H9 (cell line): Measurements from ENCODE around the gene FASTK. TPM values are rescaled to one million over a fixed set of nuclear protein-coding genes. Genes with fewer than 3 reads are reported as not detected.

Source experiments
- DNase-seq: peaks from one replicate; pipeline ENCODE4 v3.0.0-alpha.2; 2017
- H2AFZ ChIP-seq: one replicate; pipeline ENCODE4 v1.6.1; 2013; ENCODE audit warnings: mild to moderate bottlenecking, low read length, control low read depth, moderate library complexity
- H2AK5ac ChIP-seq: 2 replicates; pipeline ENCODE4 v1.6.1; 2013; ENCODE audit warnings: low read length, control low read depth, mixed read lengths; ENCODE audit not compliant: insufficient read length
- H2BK120ac ChIP-seq: one replicate; pipeline ENCODE4 v1.6.1; 2013; ENCODE audit warnings: low read depth, mild to moderate bottlenecking, low read length, control low read depth, inconsistent platforms; ENCODE audit not compliant: poor library complexity, severe bottlenecking
- H2BK12ac ChIP-seq: 2 replicates; pipeline ENCODE4 v1.6.1; 2013; ENCODE audit warnings: low read length, control low read depth, mixed read lengths, low read depth; ENCODE audit not compliant: insufficient read length
- H2BK15ac ChIP-seq: 2 replicates; pipeline ENCODE4 v1.6.1; 2013; ENCODE audit warnings: low read depth, low read length, control low read depth
- H2BK20ac ChIP-seq: one replicate; pipeline ENCODE4 v1.6.1; 2013; ENCODE audit warnings: low read depth, mild to moderate bottlenecking, low read length, control low read depth, inconsistent platforms; ENCODE audit not compliant: poor library complexity, severe bottlenecking
- H2BK5ac ChIP-seq: 2 replicates; pipeline ENCODE4 v1.6.1; 2013; ENCODE audit warnings: low read length, control low read depth, mixed read lengths; ENCODE audit not compliant: insufficient read length
- H3K14ac ChIP-seq: 2 replicates; pipeline ENCODE4 v1.6.1; 2013; ENCODE audit warnings: low read length, control low read depth; ENCODE audit not compliant: insufficient read depth
- H3K18ac ChIP-seq: 2 replicates; pipeline ENCODE4 v1.6.1; 2013; ENCODE audit warnings: low read depth, mild to moderate bottlenecking, mixed read lengths, low read length, control low read depth; ENCODE audit not compliant: insufficient read length
- H3K23ac ChIP-seq: 2 replicates; pipeline ENCODE4 v1.6.1; 2013; ENCODE audit warnings: low read length, control low read depth, mixed read lengths, low read depth; ENCODE audit not compliant: insufficient read length
- H3K23me2 ChIP-seq: 2 replicates; pipeline ENCODE4 v1.6.1; 2013; ENCODE audit warnings: low read depth, mild to moderate bottlenecking, mixed read lengths, low read length, control low read depth; ENCODE audit not compliant: insufficient read length, poor library complexity, severe bottlenecking
- H3K27ac ChIP-seq: 2 replicates; pipeline ENCODE4 v1.5.1; 2013; ENCODE audit warnings: low read length, control low read depth, mixed read lengths, low read depth; ENCODE audit not compliant: insufficient read length
- H3K27me3 ChIP-seq: 2 replicates; pipeline ENCODE4 v1.6.1; 2013; ENCODE audit warnings: low read length, control low read depth, inconsistent platforms; ENCODE audit not compliant: insufficient read depth
- H3K4ac ChIP-seq: 2 replicates; pipeline ENCODE4 v1.6.1; 2013; ENCODE audit warnings: low read depth, mild to moderate bottlenecking, control low read depth, inconsistent platforms, low read length, moderate library complexity
- H3K4me1 ChIP-seq: 2 replicates; pipeline ENCODE4 v1.6.1; 2013; ENCODE audit warnings: low read length, control low read depth, inconsistent platforms; ENCODE audit not compliant: insufficient read depth
- H3K4me2 ChIP-seq: 2 replicates; pipeline ENCODE4 v1.6.1; 2013; ENCODE audit warnings: low read length, control low read depth, mixed read lengths; ENCODE audit not compliant: insufficient read length, insufficient read depth
- H3K56ac ChIP-seq: 2 replicates; pipeline ENCODE4 v1.6.1; 2013; ENCODE audit warnings: low read depth, mild to moderate bottlenecking, mixed read lengths, low read length, control low read depth; ENCODE audit not compliant: insufficient read length
- H3K79me1 ChIP-seq: 2 replicates; pipeline ENCODE4 v1.6.1; 2013; ENCODE audit warnings: low read depth, mild to moderate bottlenecking, moderate library complexity, low read length, control low read depth, inconsistent platforms; ENCODE audit not compliant: insufficient read depth, poor library complexity, severe bottlenecking
- H3K79me2 ChIP-seq: 2 replicates; pipeline ENCODE4 v1.6.1; 2013; ENCODE audit warnings: low read length, control low read depth, inconsistent platforms; ENCODE audit not compliant: insufficient read depth
- H3K9ac ChIP-seq: 2 replicates; pipeline ENCODE4 v1.6.1; 2013; ENCODE audit warnings: low read length, control low read depth, mixed read lengths; ENCODE audit not compliant: insufficient read length; ENCODE audit errors: extremely low read depth
- H3K9me3 ChIP-seq: one replicate; pipeline ENCODE4 v1.6.1; 2013; ENCODE audit warnings: low read depth, low read length, inconsistent platforms; ENCODE audit not compliant: control insufficient read depth
- H3T11ph ChIP-seq: one replicate; pipeline ENCODE4 v1.6.1; 2013; ENCODE audit warnings: mild to moderate bottlenecking, low read length, control low read depth, inconsistent platforms
- H4K20me1 ChIP-seq: one replicate; pipeline ENCODE4 v1.6.1; 2013; ENCODE audit not compliant: control insufficient read depth, insufficient read length, insufficient read depth
- H4K5ac ChIP-seq: 2 replicates; pipeline ENCODE4 v1.6.1; 2013; ENCODE audit warnings: low read depth, mild to moderate bottlenecking, mixed read lengths, low read length, control low read depth; ENCODE audit not compliant: insufficient read length
- H4K8ac ChIP-seq: replicated peaks from 2 replicates; pipeline ENCODE4 v1.6.1; 2013; ENCODE audit warnings: low read length, control low read depth, mixed read lengths, low read depth; ENCODE audit not compliant: insufficient read length
- H4K91ac ChIP-seq: 2 replicates; pipeline ENCODE4 v1.6.1; 2013; ENCODE audit warnings: low read depth, mild to moderate bottlenecking, moderate library complexity, mixed read lengths, low read length, control low read depth; ENCODE audit not compliant: insufficient read length
- H3K27ac Mint-ChIP-seq, 3 experiments: 2 replicates in 2 of 3; 3 replicates in 1 of 3; pipeline ENCODE4 v1.8.0; 2020 to 2021; ENCODE audit warnings: mixed read lengths in 3 of 3, mild to moderate bottlenecking in 1 of 3, moderate library complexity in 1 of 3
- H3K27me3 Mint-ChIP-seq: 2 replicates; pipeline ENCODE4 v1.8.0; 2021; ENCODE audit warnings: low read depth, mild to moderate bottlenecking, moderate library complexity, mixed read lengths
- H3K36me3 Mint-ChIP-seq, 3 experiments: 2 replicates in 2 of 3; 3 replicates in 1 of 3; pipeline ENCODE4 v1.8.0; 2020 to 2021; ENCODE audit warnings: low read depth in 3 of 3, mixed read lengths in 3 of 3; ENCODE audit not compliant: insufficient read depth in 1 of 3
- H3K4me1 Mint-ChIP-seq, 2 experiments: 2 replicates each; pipeline ENCODE4 v1.8.0; 2020; ENCODE audit warnings: mixed read lengths in 2 of 2
- H3K4me3 Mint-ChIP-seq, 2 experiments: 2 replicates in 1 of 2; 3 replicates in 1 of 2; pipeline ENCODE4 v1.8.0; 2020 to 2021; ENCODE audit warnings: mild to moderate bottlenecking in 2 of 2, mixed read lengths in 2 of 2, moderate library complexity in 1 of 2
- H3K9me3 Mint-ChIP-seq, 2 experiments: 2 replicates in 1 of 2; 3 replicates in 1 of 2; pipeline ENCODE4 v1.8.0; 2020; ENCODE audit warnings: mild to moderate bottlenecking in 2 of 2, mixed read lengths in 2 of 2, moderate library complexity in 1 of 2
- WGBS: extraction: QIAGEN DNeasy Blood & Tissue Kit; methylation state at CpG from one replicate; pipeline ENCODE4 v1.1.7; 2013; ENCODE audit warnings: missing lambda C conversion rate, low lambda C conversion rate, mixed read lengths; ENCODE audit not compliant: insufficient read length; ENCODE audit errors: extremely low coverage; 5-methylcytosine and 5-hydroxymethylcytosine counted together
- total RNA-seq: library from RNA; stranded (reverse); gene quantifications from 2 replicates; pipeline ENCODE4 v1.2.1, GENCODE V29; 2021
- TF ChIP-seq, protein P1 (sequence below): fragments of 200-600 bp; sonication (generic); conservative IDR thresholded peaks from 3 replicates; pipeline ENCODE4 v1.8.0; 2021; ENCODE audit warnings: antibody characterized with exemption, mild to moderate bottlenecking

Gene FASTK
- total RNA-seq, 1 experiment from 2014 or later, result 57.8 TPM

DNA sequence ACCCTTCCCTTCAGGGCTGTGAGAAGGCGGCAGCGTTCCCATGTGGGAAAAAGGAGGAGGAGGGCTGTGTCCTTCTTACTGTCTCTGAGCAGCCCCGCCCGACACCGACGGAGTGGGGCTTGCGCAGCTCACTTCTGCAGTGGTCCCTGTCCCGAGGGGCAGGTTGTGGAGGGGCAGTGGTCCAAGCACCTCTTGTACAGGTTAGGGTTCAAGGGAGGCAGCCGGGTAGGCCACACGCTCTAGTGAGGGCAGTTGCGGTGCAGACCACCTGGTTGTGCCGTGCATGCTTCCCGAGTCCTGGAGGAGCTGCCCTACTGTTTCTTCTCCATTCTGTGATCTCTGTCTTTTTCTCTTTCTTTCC lies 38.4 kb upstream of the FASTK start:
- Mint-ChIP-seq H3K9me3 (no peaks in the 10 kb centered on the region), H3K36me3 (peaks cover 25 to 50% (median 41%) of the 10 kb centered on the region in 3 experiments), H3K4me3 (no peak overlapping the region; a peak in 1 of 5 replicates), H3K27ac (no peak overlapping the region), H3K27me3 (peaks cover 8% of the 10 kb centered on the region), H3K4me1 (peaks cover 11 to 13% of the 10 kb centered on the region in 2 experiments)
- H2BK12ac ChIP-seq, result no peak overlapping the region
- no peak overlapping the region for H3T11ph ChIP-seq
- H4K91ac ChIP-seq, result no peak overlapping the region
- H2AFZ ChIP-seq, result no peak overlapping the region
- H3K23ac ChIP-seq, result no peak overlapping the region
- H4K5ac ChIP-seq, result no peak overlapping the region
- H3K9me3 ChIP-seq, result no peaks in the 10 kb centered on the region
- H2AK5ac ChIP-seq, result no peak overlapping the region
- no CpG with 5 or more reads among the region's 13 CpGs for WGBS
- H3K79me2 ChIP-seq, result no peaks in the 10 kb centered on the region; the same call in 1 of the 2 replicates
- H2BK5ac ChIP-seq, result no peak overlapping the region
- H3K56ac ChIP-seq, result no peak overlapping the region
- H2BK20ac ChIP-seq, result no peak overlapping the region
- no peak overlapping the region for H2BK15ac ChIP-seq
- no peaks in the 10 kb centered on the region for H3K23me2 ChIP-seq
- H4K20me1 ChIP-seq, result peaks cover 4% of the 10 kb centered on the region
- H3K9ac ChIP-seq, result no peak overlapping the region
- DNase-seq, result no peak
- no peak overlapping the region for H3K18ac ChIP-seq
- no peak overlapping the region for H3K27ac ChIP-seq
- H3K4me1 ChIP-seq, result peaks cover 1% of the 10 kb centered on the region; the same call in 1 of the 2 replicates
- H3K4me2 ChIP-seq, result no peak overlapping the region
- H3K14ac ChIP-seq, result no peak overlapping the region
- no peak overlapping the region for H2BK120ac ChIP-seq
- H3K27me3 ChIP-seq, result no peaks in the 10 kb centered on the region
- TF ChIP-seq, protein P1, sequence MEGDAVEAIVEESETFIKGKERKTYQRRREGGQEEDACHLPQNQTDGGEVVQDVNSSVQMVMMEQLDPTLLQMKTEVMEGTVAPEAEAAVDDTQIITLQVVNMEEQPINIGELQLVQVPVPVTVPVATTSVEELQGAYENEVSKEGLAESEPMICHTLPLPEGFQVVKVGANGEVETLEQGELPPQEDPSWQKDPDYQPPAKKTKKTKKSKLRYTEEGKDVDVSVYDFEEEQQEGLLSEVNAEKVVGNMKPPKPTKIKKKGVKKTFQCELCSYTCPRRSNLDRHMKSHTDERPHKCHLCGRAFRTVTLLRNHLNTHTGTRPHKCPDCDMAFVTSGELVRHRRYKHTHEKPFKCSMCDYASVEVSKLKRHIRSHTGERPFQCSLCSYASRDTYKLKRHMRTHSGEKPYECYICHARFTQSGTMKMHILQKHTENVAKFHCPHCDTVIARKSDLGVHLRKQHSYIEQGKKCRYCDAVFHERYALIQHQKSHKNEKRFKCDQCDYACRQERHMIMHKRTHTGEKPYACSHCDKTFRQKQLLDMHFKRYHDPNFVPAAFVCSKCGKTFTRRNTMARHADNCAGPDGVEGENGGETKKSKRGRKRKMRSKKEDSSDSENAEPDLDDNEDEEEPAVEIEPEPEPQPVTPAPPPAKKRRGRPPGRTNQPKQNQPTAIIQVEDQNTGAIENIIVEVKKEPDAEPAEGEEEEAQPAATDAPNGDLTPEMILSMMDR, result no peak
- no peak overlapping the region for H3K4ac ChIP-seq
- H3K79me1 ChIP-seq, result peaks cover 3% of the 10 kb centered on the region
- H4K8ac ChIP-seq, result no peak overlapping the region
